Mesenchymal stem cell (in vitro differentiated cells and primary cell): ENCODE data around the gene CBY3.
"Not testable (repeated sequence)": the region's sequence is repeated elsewhere in the genome, so short reads cannot be mapped to it uniquely, and the experiment has no call there.

Source experiments
- DNase-seq: peaks from one replicate; pipeline ENCODE4 v3.0.0-alpha.2; 2013
- H2AFZ ChIP-seq: one replicate; pipeline ENCODE4 v1.6.1; 2013; ENCODE audit warnings: low read depth, mild to moderate bottlenecking, control low read depth, inconsistent platforms, low read length, moderate library complexity
- H2AK5ac ChIP-seq: 2 replicates; pipeline ENCODE4 v1.6.1; 2013; ENCODE audit warnings: low read length, moderate library complexity, mild to moderate bottlenecking, inconsistent platforms; ENCODE audit not compliant: severe bottlenecking
- H2BK120ac ChIP-seq: one replicate; pipeline ENCODE4 v1.6.1; 2013; ENCODE audit warnings: low read depth, mild to moderate bottlenecking, inconsistent platforms, low read length, moderate library complexity
- H2BK12ac ChIP-seq, 2 experiments: one replicate each; pipeline ENCODE4 v1.6.1; 2013; ENCODE audit warnings: inconsistent platforms in 2 of 2, low read length in 2 of 2, mild to moderate bottlenecking in 2 of 2, moderate library complexity in 2 of 2, control low read depth in 1 of 2
- H2BK15ac ChIP-seq: one replicate; pipeline ENCODE4 v1.6.1; 2013; ENCODE audit warnings: mild to moderate bottlenecking, low read depth, inconsistent platforms; ENCODE audit not compliant: poor library complexity, severe bottlenecking
- H2BK5ac ChIP-seq: 2 replicates; pipeline ENCODE4 v1.6.1; 2013; ENCODE audit warnings: low read depth, mild to moderate bottlenecking, low read length, control low read depth, inconsistent platforms; ENCODE audit not compliant: poor library complexity, severe bottlenecking
- H3K14ac ChIP-seq, 2 experiments: one replicate each; pipeline ENCODE4 v1.6.1; 2013; ENCODE audit warnings: inconsistent platforms in 2 of 2, low read length in 2 of 2, control low read depth in 1 of 2, mild to moderate bottlenecking in 1 of 2, moderate library complexity in 1 of 2
- H3K18ac ChIP-seq, 2 experiments: one replicate each; pipeline ENCODE4 v1.6.1; 2013; ENCODE audit warnings: inconsistent platforms in 2 of 2, low read length in 2 of 2, control low read depth in 1 of 2, low read depth in 1 of 2, mild to moderate bottlenecking in 1 of 2
- H3K23ac ChIP-seq, 2 experiments: one replicate each; pipeline ENCODE4 v1.6.1; 2013; ENCODE audit warnings: inconsistent platforms in 2 of 2, low read length in 2 of 2, mild to moderate bottlenecking in 2 of 2, moderate library complexity in 2 of 2, control low read depth in 1 of 2
- H3K27ac ChIP-seq: 2 replicates; pipeline ENCODE4 v1.5.1; 2013; ENCODE audit warnings: mild to moderate bottlenecking, moderate library complexity, low read length, control low read depth, inconsistent platforms; ENCODE audit not compliant: poor library complexity, severe bottlenecking
- H3K27me3 ChIP-seq, 2 experiments: 2 replicates each; pipeline versions ENCODE4 v1.6.1 to v1.7.0; 2013; ENCODE audit warnings: low read length in 2 of 2, mild to moderate bottlenecking in 2 of 2, moderate library complexity in 2 of 2, control low read depth in 1 of 2, inconsistent platforms in 1 of 2; ENCODE audit not compliant: control insufficient read depth in 1 of 2, insufficient read depth in 1 of 2
- H3K36me3 ChIP-seq, 2 experiments: 2 replicates each; pipeline versions ENCODE4 v1.6.1 to v1.7.0; 2013; ENCODE audit warnings: low read length in 2 of 2, control low read depth in 1 of 2, inconsistent platforms in 1 of 2, low read depth in 1 of 2, mild to moderate bottlenecking in 1 of 2; ENCODE audit not compliant: insufficient read depth in 2 of 2, control insufficient read depth in 1 of 2
- H3K4ac ChIP-seq, 2 experiments: one replicate each; pipeline ENCODE4 v1.6.1; 2013; ENCODE audit warnings: inconsistent platforms in 2 of 2, low read length in 2 of 2, mild to moderate bottlenecking in 2 of 2, moderate library complexity in 2 of 2, control low read depth in 1 of 2, low read depth in 1 of 2
- H3K4me1 ChIP-seq: 2 replicates; pipeline ENCODE4 v1.6.1; 2013; ENCODE audit warnings: low read depth, low read length, control low read depth; ENCODE audit not compliant: control insufficient read depth, insufficient read depth
- H3K4me2 ChIP-seq: 2 replicates; pipeline ENCODE4 v1.6.1; 2013; ENCODE audit warnings: low read length, mild to moderate bottlenecking, inconsistent platforms; ENCODE audit not compliant: poor library complexity, severe bottlenecking
- H3K4me3 ChIP-seq, 2 experiments: 2 replicates each; pipeline versions ENCODE4 v1.5.1 to v1.7.0; 2013; ENCODE audit warnings: low read length in 2 of 2, mild to moderate bottlenecking in 2 of 2, control low read depth in 1 of 2, low read depth in 1 of 2; ENCODE audit not compliant: insufficient read depth in 1 of 2
- H3K79me1 ChIP-seq: replicated peaks from 2 replicates; pipeline ENCODE4 v1.6.1; 2013; ENCODE audit warnings: mild to moderate bottlenecking, control low read depth, low read length, inconsistent platforms; ENCODE audit not compliant: poor library complexity, severe bottlenecking
- H3K9ac ChIP-seq: 2 replicates; pipeline ENCODE4 v1.7.0; 2013; ENCODE audit warnings: mild to moderate bottlenecking, low read length, moderate library complexity
- H3K9me3 ChIP-seq: 2 replicates; pipeline ENCODE4 v1.7.0; 2013; ENCODE audit warnings: mild to moderate bottlenecking, low read length; ENCODE audit not compliant: control insufficient read depth
- H4K8ac ChIP-seq: one replicate; pipeline ENCODE4 v1.6.1; 2013; ENCODE audit warnings: inconsistent platforms, mild to moderate bottlenecking, low read length, moderate library complexity
- H4K91ac ChIP-seq: one replicate; pipeline ENCODE4 v1.6.1; 2013; ENCODE audit warnings: mild to moderate bottlenecking, low read length, inconsistent platforms
- WGBS: methylation state at CpG from one replicate; pipeline ENCODE4 v1.1.7; 2013; ENCODE audit warnings: mixed read lengths; 5-methylcytosine and 5-hydroxymethylcytosine counted together

CBY3 gene

GRCh38 chr5:179678223-179679013, 2.4 kb downstream of the CBY3 start:
- DNase-seq, result peak; percentile 95
- no peak overlapping the region for H2AK5ac ChIP-seq
- peak overlapping the region; percentile 97 for H4K91ac ChIP-seq

GRCh38 chr5:179668391-179668790, 12.4 kb downstream of the CBY3 start:
- peak; percentile 61 for DNase-seq
- Histone ChIP-seq H2BK5ac (no peak overlapping the region), H3K9me3 (no peaks in the 10 kb centered on the region), H3K4me3 (no peak overlapping the region), H3K79me1 (no peaks in the 10 kb centered on the region), H2BK120ac (no peak overlapping the region), H3K27ac (no peak overlapping the region), H3K27me3 (no peaks in the 10 kb centered on the region), H3K4me1 (peaks cover 2% of the 10 kb centered on the region), H2AFZ (no peak overlapping the region), H4K91ac (no peak overlapping the region), H3K4me2 (no peak overlapping the region), H2AK5ac (no peak overlapping the region), H2BK12ac (no peak overlapping the region), H3K14ac (no peak overlapping the region), H3K23ac (no peak overlapping the region), H3K4ac (no peak overlapping the region), H3K36me3 (peaks cover 5 to 7% of the 10 kb centered on the region in 2 experiments), H2BK15ac (no peak overlapping the region), H4K8ac (no peak overlapping the region), H3K9ac (no peak overlapping the region), H3K18ac (no peak overlapping the region)
- WGBS, result 55% methylated on average over 7 of the region's 7 CpGs

More at GRCh38 chr5:179678223-179679013, 2.4 kb downstream of the CBY3 start:
- Histone ChIP-seq H3K14ac (peak overlapping the region in 1 of 2 experiments; percentile 91), H3K23ac (peak overlapping the region in 1 of 2 experiments; percentile 91), H3K4me3 (peak overlapping the region; percentile 91 to 92), H3K79me1 (peaks cover 15% of the 10 kb centered on the region), H3K9ac (peak overlapping the region; percentile 92), H2AFZ (peak overlapping the region; percentile 94), H2BK12ac (peak overlapping the region in 1 of 2 experiments; percentile 8), H3K4me2 (peak overlapping the region; percentile 83), H3K27ac (no peak overlapping the region), H2BK15ac (peak overlapping the region; percentile 93), H4K8ac (peak overlapping the region; percentile 100), H3K4ac (peak overlapping the region; percentile 67 to 93), H3K27me3 (no peaks in the 10 kb centered on the region), H2BK120ac (peak overlapping the region; percentile 51), H2BK5ac (peak overlapping the region; percentile 22), H3K18ac (peak overlapping the region; percentile 94 to 95), H3K4me1 (peaks cover 24% of the 10 kb centered on the region), H3K36me3 (no peaks in the 10 kb centered on the region), H3K9me3 (no peaks in the 10 kb centered on the region)
- WGBS, result 4% methylated on average over 77 of the region's 78 CpGs

GRCh38 chr5:179661647-179662046, 19.2 kb downstream of the CBY3 start:
- not testable (repeated sequence) for H3K14ac ChIP-seq, H4K91ac ChIP-seq, H3K4ac ChIP-seq, H3K36me3 ChIP-seq, H3K79me1 ChIP-seq, H3K9me3 ChIP-seq, H3K4me2 ChIP-seq, H3K27ac ChIP-seq, H2BK15ac ChIP-seq, H2BK5ac ChIP-seq, H3K23ac ChIP-seq, H2BK120ac ChIP-seq, H3K4me3 ChIP-seq, H4K8ac ChIP-seq, H3K27me3 ChIP-seq, H2BK12ac ChIP-seq, H2AK5ac ChIP-seq, H3K9ac ChIP-seq, H3K18ac ChIP-seq, H3K4me1 ChIP-seq, H2AFZ ChIP-seq, DNase-seq
- WGBS, result 95% methylated on average over 5 of the region's 6 CpGs

- not testable (repeated sequence) for H3K23ac ChIP-seq, H4K91ac ChIP-seq, H3K14ac ChIP-seq, H3K27me3 ChIP-seq, H3K4me1 ChIP-seq, H3K18ac ChIP-seq, H3K27ac ChIP-seq, H2BK5ac ChIP-seq, H3K79me1 ChIP-seq, H2BK120ac ChIP-seq, H3K4ac ChIP-seq, H2AK5ac ChIP-seq, H3K36me3 ChIP-seq, H2BK15ac ChIP-seq, H2BK12ac ChIP-seq, H3K9me3 ChIP-seq
- peak overlapping the region; percentile 88 for H3K4me2 ChIP-seq
- peak; percentile 75 for DNase-seq
- peak overlapping the region; percentile 76 for H3K9ac ChIP-seq
- 29% methylated on average over 9 of the region's 29 CpGs for WGBS
- peak overlapping the region; percentile 41 for H4K8ac ChIP-seq
- peak overlapping the region; percentile 77 for H2AFZ ChIP-seq
- H3K4me3 ChIP-seq, result peak overlapping the region; percentile 32 to 86
These were observed 22.5 kb downstream of the CBY3 start for GRCh38 chr5:179658179-179658856.
